GM12878 (cell line): Measurements from ENCODE around the gene KMT2B. TPM values are rescaled to one million over a fixed set of nuclear protein-coding genes. Genes with fewer than 3 reads are reported as not detected.

Experiments used
- BCL11A ChIP-seq: IDR thresholded peaks from 2 replicates; pipeline ENCODE4 v1.6.1; 2011; ENCODE audit warnings: low read depth, low read length
- BRCA1 ChIP-seq: IDR thresholded peaks from 2 replicates; pipeline ENCODE4 v1.6.1; 2011; ENCODE audit warnings: low read depth, low read length, improper control_type of control experiment
- CBX3 ChIP-seq: fragments of 200-600 bp; sonication (generic); IDR thresholded peaks from 2 replicates; pipeline ENCODE4 v1.6.1; 2016; ENCODE audit warnings: low read depth, borderline replicate concordance
- CBX5 ChIP-seq: sonication (generic); IDR thresholded peaks from 2 replicates; pipeline ENCODE4 v1.6.1; 2016; ENCODE audit warnings: low read depth, moderate library complexity, mild to moderate bottlenecking, inconsistent platforms
- CREB1 ChIP-seq: IDR thresholded peaks from 2 replicates; pipeline ENCODE4 v1.6.1; 2012; ENCODE audit warnings: low read depth, mild to moderate bottlenecking, inconsistent platforms
- E2F4 ChIP-seq: IDR thresholded peaks from 2 replicates; pipeline ENCODE4 v1.6.1; 2012; ENCODE audit warnings: low read depth, low read length, improper control_type of control experiment
- EZH2 ChIP-seq: IDR thresholded peaks from 2 replicates; pipeline ENCODE4 v1.6.1; 2012; ENCODE audit warnings: low read depth, mild to moderate bottlenecking, control low read depth, inconsistent platforms, low read length, borderline replicate concordance; ENCODE audit not compliant: control insufficient read depth
- FOS ChIP-seq: IDR thresholded peaks from 3 replicates; pipeline ENCODE4 v1.6.1; 2011; ENCODE audit warnings: borderline replicate concordance; ENCODE audit not compliant: insufficient read length; ENCODE audit errors: extremely low read depth
- HCFC1 ChIP-seq: fragments of 150-350 bp; IDR thresholded peaks from 2 replicates; pipeline ENCODE4 v1.6.1; 2014; ENCODE audit warnings: low read length
- KAT2A ChIP-seq: conservative IDR thresholded peaks from 2 replicates; pipeline ENCODE4 v1.6.1; 2011; ENCODE audit warnings: low read depth, low read length; ENCODE audit not compliant: control insufficient read depth
- POLR2AphosphoS2 ChIP-seq: IDR thresholded peaks from 2 replicates; pipeline ENCODE4 v1.6.1; 2011; ENCODE audit warnings: low read depth, mild to moderate bottlenecking, low read length, improper control_type of control experiment, moderate library complexity
- RBBP5 ChIP-seq: fragments of 200-600 bp; sonication (generic); conservative IDR thresholded peaks from 2 replicates; pipeline ENCODE4 v1.6.1; 2016
- SMAD1 ChIP-seq: fragments of 450-650 bp; IDR thresholded peaks from 2 replicates; pipeline ENCODE4 v1.6.1; 2018; ENCODE audit warnings: mild to moderate bottlenecking, low read depth; ENCODE audit not compliant: partially characterized antibody
- TCF3 ChIP-seq: IDR thresholded peaks from 2 replicates; pipeline ENCODE4 v1.6.1; 2012; ENCODE audit warnings: low read depth, mild to moderate bottlenecking, low read length, borderline replicate concordance; ENCODE audit not compliant: insufficient read depth
- ZBTB11 ChIP-seq: fragments of 450-650 bp; formaldehyde crosslinking; IDR thresholded peaks from 2 replicates; pipeline ENCODE4 v1.5.0; 2022; ENCODE audit warnings: mild to moderate bottlenecking, missing genetic modification characterization
- polyA plus RNA-seq, 11 experiments: library from polyadenylated mRNA; depleted of rRNA in 4 of 11; unstranded in 6 of 11; stranded (reverse) in 5 of 11; fragments of >200 nt; fragmentation: Nextera tagmentation in 4 of 11; fragmentation: Illumina TruSeq in 1 of 11; extraction: Ambion mirVana in 4 of 11; extraction: Trizol in 1 of 11; gene quantifications; 1 replicate in 1 of 11; 2 replicates in 10 of 11; pipeline versions ENCODE4 v1.2.1 to v1.2.3, GENCODE V29; 2011 to 2016; ENCODE audit warnings: inconsistent platforms in 2 of 11, missing spikeins in 2 of 11, low read depth in 1 of 11
- total RNA-seq, 4 experiments: library from RNA; depleted of rRNA in 3 of 4; stranded (reverse); fragments of >200 nt in 3 of 4; fragmentation: Illumina TruSeq in 1 of 4; extraction: Trizol in 1 of 4; gene quantifications; 2 replicates each; pipeline versions ENCODE4 v1.2.1 to v1.2.3, GENCODE V29; 2013 to 2021
- TF ChIP-seq, protein P1 (sequence below): IDR thresholded peaks from 2 replicates; pipeline ENCODE4 v1.6.1; 2011; ENCODE audit warnings: low read depth, low read length, improper control_type of control experiment, borderline replicate concordance
- TF ChIP-seq, protein P2 (sequence below): fragments of 450-650 bp; formaldehyde crosslinking; IDR thresholded peaks from 2 replicates; pipeline ENCODE4 v1.4.0; 2022; ENCODE audit warnings: mild to moderate bottlenecking, moderate library complexity
- TF ChIP-seq, protein P3 (sequence below): fragments of 450-650 bp; IDR thresholded peaks from 2 replicates; pipeline ENCODE4 v1.6.1; 2017; ENCODE audit warnings: mild to moderate bottlenecking

KMT2B gene
- total and polyA plus RNA-seq, 10 of the 15 experiments (the other 5 are each of a cell fraction or from before 2014, with no cell fraction given), result 0.71 to 35.6 (median 6.0) TPM

GRCh38 chr19:35712567-35713505 lies 5.0 kb upstream of the KMT2B start (continued):
- TF ChIP-seq SMAD1 (peak; percentile 58), CBX3 (no peak), ZBTB11 (CRISPR knock-in tag) (no peak), E2F4 (no peak), KAT2A (no peak), RBBP5 (no peak), HCFC1 (no peak; the same call in 1 of the 2 replicates), POLR2AphosphoS2 (no peak; the same call in 1 of the 2 replicates), EZH2 (no peak), TCF3 (0 out of 2 replicates have a peak, but pooled peaks have one; percentile 2), BRCA1 (no peak), CBX5 (no peak), BCL11A (peak; percentile 46; the same call in 1 of the 2 replicates), FOS (no peak), CREB1 (peak; percentile 96)
- TF ChIP-seq, protein P1, sequence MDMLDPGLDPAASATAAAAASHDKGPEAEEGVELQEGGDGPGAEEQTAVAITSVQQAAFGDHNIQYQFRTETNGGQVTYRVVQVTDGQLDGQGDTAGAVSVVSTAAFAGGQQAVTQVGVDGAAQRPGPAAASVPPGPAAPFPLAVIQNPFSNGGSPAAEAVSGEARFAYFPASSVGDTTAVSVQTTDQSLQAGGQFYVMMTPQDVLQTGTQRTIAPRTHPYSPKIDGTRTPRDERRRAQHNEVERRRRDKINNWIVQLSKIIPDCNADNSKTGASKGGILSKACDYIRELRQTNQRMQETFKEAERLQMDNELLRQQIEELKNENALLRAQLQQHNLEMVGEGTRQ, result no peak
- TF ChIP-seq, protein P2, sequence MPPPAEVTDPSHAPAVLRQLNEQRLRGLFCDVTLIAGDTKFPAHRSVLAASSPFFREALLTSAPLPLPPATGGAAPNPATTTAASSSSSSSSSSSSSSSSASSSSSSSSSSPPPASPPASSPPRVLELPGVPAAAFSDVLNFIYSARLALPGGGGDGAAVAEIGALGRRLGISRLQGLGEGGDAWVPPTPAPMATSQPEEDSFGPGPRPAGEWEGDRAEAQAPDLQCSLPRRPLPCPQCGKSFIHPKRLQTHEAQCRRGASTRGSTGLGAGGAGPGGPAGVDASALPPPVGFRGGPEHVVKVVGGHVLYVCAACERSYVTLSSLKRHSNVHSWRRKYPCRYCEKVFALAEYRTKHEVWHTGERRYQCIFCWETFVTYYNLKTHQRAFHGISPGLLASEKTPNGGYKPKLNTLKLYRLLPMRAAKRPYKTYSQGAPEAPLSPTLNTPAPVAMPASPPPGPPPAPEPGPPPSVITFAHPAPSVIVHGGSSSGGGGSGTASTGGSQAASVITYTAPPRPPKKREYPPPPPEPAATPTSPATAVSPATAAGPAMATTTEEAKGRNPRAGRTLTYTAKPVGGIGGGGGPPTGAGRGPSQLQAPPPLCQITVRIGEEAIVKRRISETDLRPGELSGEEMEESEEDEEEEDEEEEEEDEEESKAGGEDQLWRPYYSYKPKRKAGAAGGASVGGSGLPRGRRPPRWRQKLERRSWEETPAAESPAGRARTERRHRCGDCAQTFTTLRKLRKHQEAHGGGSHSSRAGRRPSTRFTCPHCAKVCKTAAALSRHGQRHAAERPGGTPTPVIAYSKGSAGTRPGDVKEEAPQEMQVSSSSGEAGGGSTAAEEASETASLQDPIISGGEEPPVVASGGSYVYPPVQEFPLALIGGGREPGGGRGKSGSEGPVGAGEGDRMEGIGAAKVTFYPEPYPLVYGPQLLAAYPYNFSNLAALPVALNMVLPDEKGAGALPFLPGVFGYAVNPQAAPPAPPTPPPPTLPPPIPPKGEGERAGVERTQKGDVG (CRISPR knock-in tag), result peak; percentile 24; the same call in 1 of the 2 replicates
- TF ChIP-seq, protein P3, sequence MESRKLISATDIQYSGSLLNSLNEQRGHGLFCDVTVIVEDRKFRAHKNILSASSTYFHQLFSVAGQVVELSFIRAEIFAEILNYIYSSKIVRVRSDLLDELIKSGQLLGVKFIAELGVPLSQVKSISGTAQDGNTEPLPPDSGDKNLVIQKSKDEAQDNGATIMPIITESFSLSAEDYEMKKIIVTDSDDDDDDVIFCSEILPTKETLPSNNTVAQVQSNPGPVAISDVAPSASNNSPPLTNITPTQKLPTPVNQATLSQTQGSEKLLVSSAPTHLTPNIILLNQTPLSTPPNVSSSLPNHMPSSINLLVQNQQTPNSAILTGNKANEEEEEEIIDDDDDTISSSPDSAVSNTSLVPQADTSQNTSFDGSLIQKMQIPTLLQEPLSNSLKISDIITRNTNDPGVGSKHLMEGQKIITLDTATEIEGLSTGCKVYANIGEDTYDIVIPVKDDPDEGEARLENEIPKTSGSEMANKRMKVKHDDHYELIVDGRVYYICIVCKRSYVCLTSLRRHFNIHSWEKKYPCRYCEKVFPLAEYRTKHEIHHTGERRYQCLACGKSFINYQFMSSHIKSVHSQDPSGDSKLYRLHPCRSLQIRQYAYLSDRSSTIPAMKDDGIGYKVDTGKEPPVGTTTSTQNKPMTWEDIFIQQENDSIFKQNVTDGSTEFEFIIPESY, result no peak
